Mammary epithelial cell (primary cell): ENCODE results near the gene ARSA.

Experiments
- EZH2 ChIP-seq: IDR thresholded peaks from 2 replicates; pipeline ENCODE4 v1.6.1; 2012; ENCODE audit warnings: low read length, inconsistent platforms, borderline replicate concordance
- TF ChIP-seq, protein P1 (sequence below), 2 donors: IDR thresholded peaks in 1 of 2; conservative IDR thresholded peaks in 1 of 2; 2 replicates each; pipeline ENCODE4 v1.5.1; 2011 to 2012; ENCODE audit warnings: inconsistent platforms in 2 of 2, low read length in 2 of 2, mild to moderate bottlenecking in 2 of 2, control low read depth in 1 of 2, low read depth in 1 of 2; ENCODE audit not compliant: insufficient read depth in 1 of 2; ENCODE audit errors: extremely low read depth in 1 of 2

DNA sequence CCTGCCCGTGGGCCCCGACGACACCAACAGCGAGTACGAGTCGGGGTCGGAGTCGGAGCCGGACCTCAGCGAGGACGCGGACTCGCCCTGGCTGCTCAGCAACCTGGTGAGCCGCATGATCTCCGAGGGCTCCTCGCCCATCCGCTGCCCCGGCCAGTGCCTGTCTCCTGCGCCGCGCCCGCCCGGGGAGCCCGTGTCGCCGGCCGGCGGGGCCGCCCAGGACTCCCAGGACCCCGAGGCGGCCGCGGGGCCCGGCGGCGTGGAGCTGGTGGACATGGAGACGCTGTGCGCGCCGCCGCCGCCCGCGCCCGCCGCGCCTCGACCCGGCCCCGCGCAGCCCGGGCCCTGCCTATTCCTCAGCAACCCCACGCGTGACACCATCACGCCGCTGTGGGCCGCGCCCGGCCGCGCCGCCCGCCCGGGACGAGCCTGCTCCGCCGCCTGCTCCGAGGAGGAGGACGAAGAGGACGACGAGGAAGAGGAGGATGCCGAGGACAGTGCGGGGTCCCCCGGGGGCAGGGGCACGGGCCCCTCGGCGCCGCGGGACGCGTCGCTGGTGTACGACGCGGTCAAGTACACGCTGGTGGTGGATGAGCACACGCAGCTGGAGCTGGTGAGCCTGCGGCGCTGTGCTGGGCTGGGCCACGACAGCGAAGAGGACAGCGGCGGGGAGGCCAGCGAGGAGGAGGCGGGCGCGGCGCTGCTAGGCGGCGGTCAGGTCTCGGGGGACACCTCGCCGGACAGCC is 23.5 kb downstream of the ARSA start:
- TF ChIP-seq, protein P1, sequence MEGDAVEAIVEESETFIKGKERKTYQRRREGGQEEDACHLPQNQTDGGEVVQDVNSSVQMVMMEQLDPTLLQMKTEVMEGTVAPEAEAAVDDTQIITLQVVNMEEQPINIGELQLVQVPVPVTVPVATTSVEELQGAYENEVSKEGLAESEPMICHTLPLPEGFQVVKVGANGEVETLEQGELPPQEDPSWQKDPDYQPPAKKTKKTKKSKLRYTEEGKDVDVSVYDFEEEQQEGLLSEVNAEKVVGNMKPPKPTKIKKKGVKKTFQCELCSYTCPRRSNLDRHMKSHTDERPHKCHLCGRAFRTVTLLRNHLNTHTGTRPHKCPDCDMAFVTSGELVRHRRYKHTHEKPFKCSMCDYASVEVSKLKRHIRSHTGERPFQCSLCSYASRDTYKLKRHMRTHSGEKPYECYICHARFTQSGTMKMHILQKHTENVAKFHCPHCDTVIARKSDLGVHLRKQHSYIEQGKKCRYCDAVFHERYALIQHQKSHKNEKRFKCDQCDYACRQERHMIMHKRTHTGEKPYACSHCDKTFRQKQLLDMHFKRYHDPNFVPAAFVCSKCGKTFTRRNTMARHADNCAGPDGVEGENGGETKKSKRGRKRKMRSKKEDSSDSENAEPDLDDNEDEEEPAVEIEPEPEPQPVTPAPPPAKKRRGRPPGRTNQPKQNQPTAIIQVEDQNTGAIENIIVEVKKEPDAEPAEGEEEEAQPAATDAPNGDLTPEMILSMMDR (conservative IDR thresholded peaks at IDR 0.05 in 1 of 2, IDR thresholded peaks at IDR 0.05 in 1 of 2; ENCODE audit: extremely low read depth in 1 of 2, insufficient read depth in 1 of 2, low read depth in 1 of 2, low read length in 2 of 2): no peak
- TF ChIP-seq EZH2: no peak
